AG09319 (cell line): Measurements from ENCODE around the gene KCNQ4.

Experiments
- DNase-seq: peaks from one replicate; pipeline ENCODE4 v3.0.0-alpha.2; 2010; ENCODE audit warnings: low read depth; ENCODE audit errors: extremely low read depth
- TF ChIP-seq, protein P1 (sequence below): IDR thresholded peaks from 2 replicates; pipeline ENCODE4 v1.5.1; 2011; ENCODE audit warnings: low read depth, mild to moderate bottlenecking, inconsistent platforms, low read length, moderate library complexity

Gene KCNQ4

DNA sequence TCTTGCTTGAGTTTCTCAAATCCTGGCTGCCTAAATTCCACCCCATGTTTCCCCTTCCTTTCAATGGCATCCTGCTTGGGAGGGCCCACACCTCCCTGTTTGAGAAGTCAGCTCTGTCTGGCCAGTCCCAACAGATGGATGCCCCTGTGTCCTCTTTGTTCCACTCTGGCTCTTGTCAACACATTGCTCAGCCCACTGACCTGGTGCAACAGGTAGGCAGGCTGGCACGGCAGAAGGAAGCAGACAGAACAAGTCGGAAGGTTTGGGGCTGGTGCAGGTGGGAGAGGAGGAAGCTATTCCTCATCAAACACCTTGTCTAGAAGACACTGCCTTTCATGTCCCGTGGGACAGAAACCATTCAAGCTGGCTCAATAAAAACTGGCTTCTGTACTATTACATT lies 22.7 kb downstream of the KCNQ4 start:
- TF ChIP-seq, protein P1, sequence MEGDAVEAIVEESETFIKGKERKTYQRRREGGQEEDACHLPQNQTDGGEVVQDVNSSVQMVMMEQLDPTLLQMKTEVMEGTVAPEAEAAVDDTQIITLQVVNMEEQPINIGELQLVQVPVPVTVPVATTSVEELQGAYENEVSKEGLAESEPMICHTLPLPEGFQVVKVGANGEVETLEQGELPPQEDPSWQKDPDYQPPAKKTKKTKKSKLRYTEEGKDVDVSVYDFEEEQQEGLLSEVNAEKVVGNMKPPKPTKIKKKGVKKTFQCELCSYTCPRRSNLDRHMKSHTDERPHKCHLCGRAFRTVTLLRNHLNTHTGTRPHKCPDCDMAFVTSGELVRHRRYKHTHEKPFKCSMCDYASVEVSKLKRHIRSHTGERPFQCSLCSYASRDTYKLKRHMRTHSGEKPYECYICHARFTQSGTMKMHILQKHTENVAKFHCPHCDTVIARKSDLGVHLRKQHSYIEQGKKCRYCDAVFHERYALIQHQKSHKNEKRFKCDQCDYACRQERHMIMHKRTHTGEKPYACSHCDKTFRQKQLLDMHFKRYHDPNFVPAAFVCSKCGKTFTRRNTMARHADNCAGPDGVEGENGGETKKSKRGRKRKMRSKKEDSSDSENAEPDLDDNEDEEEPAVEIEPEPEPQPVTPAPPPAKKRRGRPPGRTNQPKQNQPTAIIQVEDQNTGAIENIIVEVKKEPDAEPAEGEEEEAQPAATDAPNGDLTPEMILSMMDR: no peak
- DNase-seq: no peak

DNA sequence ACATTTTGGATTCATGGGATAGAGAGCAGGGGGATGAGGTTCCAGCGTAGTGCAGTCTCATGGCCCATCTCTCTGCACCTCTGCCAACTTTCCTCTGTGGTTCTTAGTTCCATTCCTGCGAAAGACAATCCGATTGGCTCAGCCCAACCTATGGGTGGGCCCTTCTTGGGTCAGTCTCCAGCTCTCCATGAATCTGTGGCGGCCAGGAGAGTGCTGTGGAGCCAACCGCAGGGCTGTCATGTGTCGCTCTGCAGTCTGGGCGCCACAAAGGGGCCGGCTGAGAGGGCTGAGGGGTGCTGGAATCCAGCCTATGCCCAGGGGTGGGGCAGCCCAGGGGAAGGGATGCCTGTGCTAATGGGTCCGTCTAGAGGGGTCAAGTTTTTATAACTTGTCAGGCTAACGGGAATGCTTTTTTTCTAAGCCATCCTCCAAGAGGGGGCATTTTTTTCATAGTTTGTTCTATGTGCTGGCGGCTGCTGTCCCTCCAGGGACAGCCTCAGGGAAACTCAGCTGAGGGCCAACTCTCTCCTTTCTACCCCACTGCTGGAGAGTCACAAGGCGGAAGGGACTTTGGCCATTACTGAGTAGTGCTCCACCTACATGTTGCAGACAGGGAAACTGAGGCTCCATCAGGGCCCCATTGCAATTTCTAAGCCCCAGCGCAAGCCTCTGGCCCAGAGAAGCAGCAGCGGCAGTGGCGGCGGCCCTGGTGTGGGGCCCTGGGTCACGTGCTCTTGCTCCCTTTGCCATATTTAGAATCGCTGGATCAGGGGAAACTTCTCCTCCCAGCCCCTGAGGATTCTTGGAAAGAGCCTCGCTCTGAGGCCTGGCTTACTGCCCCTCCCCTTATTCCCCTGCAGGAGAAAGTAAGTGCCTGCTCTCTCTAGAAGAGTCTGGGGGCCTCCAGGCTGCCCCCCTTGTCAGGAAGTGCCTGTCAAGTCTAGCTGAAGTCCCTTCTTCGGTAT lies 23.4 kb downstream of the KCNQ4 start:
- TF ChIP-seq, protein P1: no peak

GRCh38 chr1:40808002-40808401 lies 24.4 kb downstream of the KCNQ4 start:
- DNase-seq: no peak
- TF ChIP-seq, protein P1: no peak

More for the DNA sequence above, 23.4 kb downstream of the KCNQ4 start:
- DNase-seq: no peak

DNA sequence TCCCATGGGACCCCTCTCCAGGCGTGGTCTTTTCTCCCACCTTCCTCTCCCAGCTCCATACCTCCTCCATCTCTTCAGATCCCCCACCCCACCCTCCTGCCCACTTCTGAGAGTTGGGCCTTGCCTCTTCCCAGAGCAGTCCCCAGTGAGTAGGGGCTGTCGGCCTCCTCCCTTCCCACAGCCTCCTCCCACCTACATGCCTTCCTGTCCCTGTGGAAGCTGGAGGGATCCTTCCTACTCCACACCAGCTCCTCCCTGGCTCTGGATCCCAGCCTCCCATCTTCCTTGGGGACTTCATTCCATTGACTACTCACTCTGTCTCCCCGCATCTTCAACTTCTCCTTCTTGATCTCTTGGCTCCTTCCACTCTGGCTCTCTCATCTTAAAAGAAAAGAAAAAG lies 24.9 kb downstream of the KCNQ4 start:
- TF ChIP-seq, protein P1: no peak
- no peak for DNase-seq

DNA sequence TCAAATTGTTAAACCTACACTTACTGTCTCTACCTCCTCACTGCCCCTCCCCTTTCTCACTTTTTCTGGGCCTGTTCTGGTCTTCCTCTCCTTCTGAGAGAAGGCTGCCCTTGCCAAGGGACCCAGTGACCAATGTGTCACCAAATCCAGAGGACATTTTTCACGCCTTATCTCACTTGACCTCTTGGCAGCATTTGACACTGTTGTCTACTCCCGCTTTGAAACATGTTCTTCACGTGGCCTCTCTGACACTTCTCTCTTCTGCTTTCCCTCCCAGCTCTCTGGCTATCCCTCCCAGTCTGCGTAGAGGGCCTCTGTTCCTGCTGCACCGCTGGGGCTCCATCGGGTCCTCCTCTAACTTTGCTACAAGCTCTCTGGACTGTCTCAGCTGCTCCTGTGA lies 25.3 kb downstream of the KCNQ4 start:
- no peak for DNase-seq

DNA sequence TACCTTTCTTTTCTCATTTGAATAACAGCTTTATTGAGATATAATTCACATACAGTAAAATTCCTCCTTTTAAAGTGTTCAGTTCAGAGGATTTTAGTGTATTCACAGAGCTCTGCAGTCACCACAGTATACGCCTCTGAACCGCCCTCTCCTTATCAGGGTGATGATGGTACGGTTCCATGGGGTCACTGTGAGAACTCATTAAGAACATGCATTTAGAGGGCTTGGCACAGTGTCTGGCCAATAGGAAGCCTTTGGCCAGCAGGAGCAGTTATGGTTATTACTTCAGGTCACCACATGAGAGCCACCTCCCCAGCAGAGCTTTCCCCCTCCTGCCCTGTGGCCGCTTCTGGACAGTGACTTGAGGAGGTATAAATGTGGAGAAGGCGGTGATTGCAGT lies 27.3 kb downstream of the KCNQ4 start:
- no peak for DNase-seq
- TF ChIP-seq, protein P1: no peak

More for the DNA sequence above, 25.3 kb downstream of the KCNQ4 start:
- TF ChIP-seq, protein P1: no peak

DNA sequence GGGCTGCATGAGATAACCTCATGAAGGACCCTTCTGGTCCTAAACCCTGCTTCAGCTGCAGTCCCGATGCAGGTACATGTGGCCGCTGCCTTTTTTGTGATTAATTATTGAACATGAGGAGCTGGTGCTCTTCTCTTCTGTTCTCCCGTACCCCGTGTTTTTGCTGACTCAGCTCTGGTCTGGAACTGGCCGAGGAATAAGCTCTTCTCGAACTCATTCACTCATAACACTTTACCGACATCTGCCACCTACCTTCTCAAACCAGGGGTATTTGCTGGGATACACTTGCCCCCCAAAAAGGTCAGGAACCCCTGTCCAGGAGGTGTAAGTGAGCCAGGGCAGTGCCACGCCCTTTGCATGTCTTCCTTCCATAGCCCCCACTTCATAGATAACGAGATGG lies 31.8 kb downstream of the KCNQ4 start:
- TF ChIP-seq, protein P1: no peak
- DNase-seq: no peak
